Activated naive CD4-positive, alpha-beta T cell treated with anti-CD3 and anti-CD28 coated beads, Interleukin-2, amount 50 U/mL, for 16 hours (primary cell): Measurements from ENCODE around the gene FBLN5.
"Not testable (repeated sequence)": the region's sequence is repeated elsewhere in the genome, so short reads cannot be mapped to it uniquely, and the experiment has no call there.

Experiments
- DNase-seq: peaks from one replicate; pipeline ENCODE4 v3.0.0-alpha.2; 2020

FBLN5 gene

DNA sequence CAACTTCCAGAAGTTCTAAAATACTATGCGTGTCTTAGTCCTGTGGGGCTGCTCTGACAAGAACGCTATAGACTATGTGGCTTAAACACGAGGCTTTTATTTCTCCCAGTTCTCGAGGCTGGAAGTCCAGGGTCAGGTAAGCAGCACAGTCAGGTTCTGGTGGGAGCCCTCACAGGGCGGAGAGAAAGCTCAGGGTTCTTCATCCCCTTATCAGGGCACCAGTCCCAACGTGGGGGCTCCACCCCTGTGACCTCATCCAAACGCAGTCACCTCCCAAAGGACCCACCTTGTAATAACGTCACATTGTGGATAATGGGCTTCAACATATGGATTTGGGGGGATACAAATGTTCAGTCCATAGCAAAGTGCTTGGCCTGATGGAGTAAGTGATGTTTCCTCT lies 43.0 kb downstream of the FBLN5 start:
- no peak for DNase-seq

DNA sequence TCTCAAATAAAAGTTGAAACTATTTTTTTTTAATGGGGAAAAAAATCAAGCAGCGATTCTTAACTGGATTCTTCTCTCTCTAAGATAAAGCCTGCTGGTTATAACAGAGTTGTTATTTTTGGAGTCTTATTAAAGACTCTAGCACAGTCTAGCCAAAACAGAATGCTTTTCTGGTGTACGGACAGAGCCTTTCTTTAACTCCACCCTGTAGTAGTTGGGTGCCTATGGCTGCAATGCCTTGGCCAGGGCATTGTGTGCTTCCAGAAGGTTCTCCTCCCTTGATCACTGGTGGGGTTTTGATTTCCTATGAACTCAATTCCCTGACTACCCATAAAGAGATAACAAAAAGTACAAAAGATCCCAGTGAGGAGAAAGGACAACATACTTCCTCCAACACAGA lies 44.4 kb downstream of the FBLN5 start:
- DNase-seq, result no peak

DNA sequence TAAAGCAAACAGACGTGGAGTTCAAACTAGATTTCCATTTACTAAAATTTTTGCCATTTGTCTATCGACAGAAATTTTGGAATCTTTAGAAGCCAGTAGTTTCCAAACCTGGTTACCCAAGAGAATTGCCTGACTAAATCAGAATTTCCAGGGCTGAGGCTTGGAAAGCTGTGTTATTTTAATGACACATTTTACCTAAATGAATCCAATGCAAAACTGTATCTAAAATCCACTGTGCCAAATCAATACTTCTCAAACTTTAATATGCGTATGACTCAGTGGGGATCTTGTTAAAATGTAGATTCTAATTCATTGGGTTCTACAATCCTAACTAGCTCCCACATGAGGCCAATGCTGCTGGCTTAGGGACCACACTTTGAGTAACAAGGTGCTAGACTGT lies 45.2 kb downstream of the FBLN5 start:
- DNase-seq, result no peak

DNA sequence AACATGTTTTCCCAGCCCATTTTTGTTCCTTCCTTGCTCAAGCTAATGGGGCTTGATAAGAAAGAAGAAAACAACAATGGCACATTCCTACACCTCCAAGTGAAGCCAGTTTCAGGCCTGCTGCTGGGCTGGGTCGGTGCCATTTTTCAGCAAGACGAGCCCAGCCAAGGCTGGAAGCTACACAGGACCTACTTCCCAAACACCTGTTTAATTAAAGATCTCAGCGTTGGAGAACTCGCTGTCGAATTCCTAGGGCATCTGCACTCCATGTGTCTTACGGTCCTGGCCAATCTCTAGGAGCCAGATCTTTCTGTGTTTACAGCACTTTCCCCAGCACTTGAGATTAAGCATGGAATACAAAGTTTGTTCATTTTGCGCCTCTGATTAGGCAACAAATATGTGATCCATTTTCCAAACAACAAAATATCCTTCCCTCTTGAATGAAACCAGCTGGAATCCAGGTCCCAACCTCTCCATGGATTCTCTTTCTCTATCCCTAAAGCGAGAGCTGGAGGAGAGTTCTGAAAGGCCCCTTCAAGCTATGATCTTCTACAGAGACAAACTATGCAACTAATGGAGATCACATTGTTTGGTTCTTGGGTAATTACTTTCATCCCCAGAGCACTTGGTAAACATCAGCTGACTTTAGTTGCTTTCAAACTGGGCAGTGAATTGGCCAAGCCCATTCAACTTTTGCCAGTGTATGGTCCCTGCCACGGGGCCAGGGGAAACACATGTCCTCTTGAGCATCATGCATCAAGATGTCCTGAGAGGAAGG lies 45.9 kb downstream of the FBLN5 start:
- no peak for DNase-seq

DNA sequence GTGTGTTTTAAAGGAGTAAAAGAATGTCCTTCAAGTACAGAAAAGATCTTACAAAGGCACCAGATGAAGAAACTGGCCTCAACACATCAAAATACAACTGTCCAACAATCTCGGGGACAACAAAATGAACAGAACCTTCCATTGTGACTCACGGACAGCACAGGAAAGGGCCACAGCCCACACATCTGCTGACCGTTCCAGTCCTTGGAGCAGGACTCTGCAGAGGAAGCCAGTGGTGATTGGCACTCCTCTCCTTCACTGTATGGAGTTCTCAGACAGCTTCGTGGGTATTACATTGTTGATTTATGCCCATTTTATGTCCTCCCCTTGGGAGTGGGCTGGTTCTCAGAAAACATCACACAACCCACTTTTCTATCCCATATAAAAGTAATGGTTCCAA lies 47.7 kb downstream of the FBLN5 start:
- DNase-seq, result no peak

DNA sequence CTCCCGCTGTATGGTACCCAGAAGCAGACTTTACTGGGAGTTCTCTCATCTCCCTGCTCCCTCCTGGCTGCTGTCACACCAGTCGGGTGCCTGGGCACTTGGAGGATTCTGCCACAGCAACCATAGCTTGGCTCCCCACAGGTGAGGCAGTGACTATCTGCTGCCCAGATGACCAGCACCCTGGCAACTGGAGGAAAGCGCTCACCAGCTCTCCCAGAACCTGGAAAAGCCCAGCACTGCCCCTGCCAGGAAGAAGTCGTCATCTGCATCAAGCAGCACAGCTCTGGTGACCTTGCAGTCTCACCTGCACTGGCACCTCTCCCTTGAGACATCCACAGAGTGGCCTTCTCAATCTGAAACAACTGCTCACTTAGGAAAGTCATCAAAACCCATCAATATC lies 48.3 kb downstream of the FBLN5 start:
- no peak for DNase-seq

DNA sequence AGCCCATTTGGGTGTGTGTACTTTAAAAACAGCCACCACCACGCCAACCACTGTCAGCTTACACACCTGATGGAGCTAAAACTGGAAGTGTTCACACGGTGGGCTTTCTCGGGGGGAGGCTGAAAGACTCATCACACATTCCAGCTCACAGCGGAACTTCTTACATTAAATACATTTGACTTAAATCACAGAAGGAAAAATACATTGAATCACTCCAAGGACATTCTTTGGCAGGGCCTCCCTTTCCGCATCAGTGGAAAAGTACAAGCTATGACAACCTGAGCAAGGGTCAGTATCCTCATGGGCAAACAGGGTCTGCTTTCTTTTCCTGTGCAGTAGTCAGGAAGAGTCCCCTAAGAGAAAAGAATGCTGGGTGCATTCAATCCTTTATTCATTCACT lies 49.1 kb downstream of the FBLN5 start:
- DNase-seq, result no peak

DNA sequence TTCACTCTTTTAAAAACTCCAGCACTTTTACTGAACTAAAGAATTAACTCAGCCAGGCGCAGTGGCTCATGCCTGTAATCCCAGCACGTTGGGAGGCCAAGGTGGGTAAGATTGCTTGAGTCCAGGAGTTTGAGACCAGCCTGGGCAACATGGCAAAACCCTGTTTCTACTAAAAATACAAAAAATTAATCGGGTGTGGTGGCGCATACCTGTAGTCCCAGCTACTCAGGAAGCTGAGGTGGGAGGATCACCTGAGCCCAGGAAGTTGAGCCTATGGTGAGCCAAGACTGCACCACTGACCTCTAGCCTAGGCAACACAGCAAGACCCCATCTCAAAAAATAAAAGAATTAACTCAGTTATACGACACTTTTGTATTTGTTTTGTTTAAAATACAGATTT lies 49.8 kb downstream of the FBLN5 start:
- not testable (repeated sequence) for DNase-seq

DNA sequence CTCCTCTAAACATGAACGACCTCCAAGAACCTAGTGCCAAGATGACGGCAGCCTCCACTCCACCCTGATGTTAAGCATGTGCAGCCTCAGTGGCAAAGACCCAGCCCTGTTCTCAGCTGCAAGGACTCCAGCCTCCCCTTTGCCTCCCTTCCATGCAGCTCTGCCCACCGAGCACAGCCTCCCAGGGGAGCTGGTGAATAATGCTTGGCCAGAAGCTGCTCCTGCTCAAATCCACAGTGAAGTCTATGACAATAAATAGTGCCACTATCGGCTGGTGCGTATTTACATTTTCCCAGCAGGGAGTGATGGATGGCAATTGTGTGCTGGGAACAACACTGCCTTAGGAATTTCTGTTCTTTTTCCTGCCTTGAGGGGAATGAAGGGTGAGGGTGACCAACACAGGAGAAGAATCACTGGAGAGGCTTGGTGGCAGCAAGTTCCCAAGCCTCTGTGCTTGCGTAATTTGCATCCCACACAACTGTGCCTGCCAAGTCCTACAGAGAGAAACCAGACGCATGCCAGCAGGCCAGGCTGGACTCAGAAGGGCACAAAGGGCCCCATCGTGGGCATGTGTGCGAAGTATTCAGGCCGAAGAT lies 50.3 kb downstream of the FBLN5 start:
- DNase-seq, result no peak

DNA sequence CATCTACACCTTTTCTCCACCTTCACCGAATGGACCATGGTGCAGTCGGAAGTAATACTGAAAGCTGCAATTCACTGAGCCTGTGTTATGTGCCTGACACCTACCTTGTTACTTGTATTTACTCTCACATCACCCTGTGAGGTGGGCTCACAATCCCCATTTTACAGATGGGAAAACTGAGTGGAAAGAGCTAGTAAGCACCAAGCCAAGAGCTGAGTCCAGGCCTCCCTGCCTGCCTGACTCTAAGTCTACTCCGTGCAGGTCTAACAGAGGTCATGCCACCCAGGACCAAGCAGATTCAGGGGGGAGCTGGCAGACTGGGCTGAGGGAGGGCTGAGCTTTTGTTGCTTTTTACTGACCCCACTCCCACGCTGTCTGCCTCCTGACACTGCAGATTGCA lies 51.1 kb downstream of the FBLN5 start:
- DNase-seq, result no peak

DNA sequence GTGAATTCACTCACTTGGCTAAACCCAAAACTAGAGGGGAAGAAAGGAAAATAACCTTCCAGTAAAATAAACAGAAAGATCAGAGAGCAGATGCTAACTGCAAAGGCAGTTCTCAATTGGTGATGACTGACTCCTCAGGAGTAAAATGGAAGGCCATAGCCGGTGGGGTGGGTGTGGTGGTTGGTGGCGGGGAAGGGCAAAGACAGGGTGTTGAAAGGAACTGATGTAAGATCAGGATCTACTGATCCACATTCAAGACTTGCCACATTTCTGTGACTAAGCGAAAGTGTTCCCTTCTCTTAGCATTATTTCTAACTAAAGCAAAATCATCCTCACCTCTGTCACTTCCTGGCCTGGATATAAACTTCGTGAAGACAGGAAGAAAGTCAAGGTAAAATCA lies 53.8 kb downstream of the FBLN5 start:
- DNase-seq, result peak; percentile 38

DNA sequence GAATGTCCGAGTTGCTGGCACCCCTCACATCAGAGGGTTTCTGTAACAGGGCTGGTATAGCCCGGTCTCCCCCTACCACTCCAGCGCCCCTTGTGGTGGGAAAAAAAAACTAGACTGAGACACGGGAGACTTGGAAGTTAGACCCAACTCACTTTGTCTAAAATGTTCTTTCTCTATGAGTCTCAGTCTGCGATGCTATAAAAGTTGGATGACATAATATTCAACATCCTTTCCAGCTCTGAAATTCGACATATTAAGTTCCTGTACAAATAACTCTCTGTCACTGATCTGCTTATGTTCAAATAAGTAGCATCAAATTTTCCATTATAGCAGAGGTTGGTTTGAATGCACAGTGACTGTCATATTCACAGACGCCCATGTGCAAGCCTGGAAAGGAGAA lies 54.5 kb downstream of the FBLN5 start:
- peak; percentile 30 for DNase-seq

DNA sequence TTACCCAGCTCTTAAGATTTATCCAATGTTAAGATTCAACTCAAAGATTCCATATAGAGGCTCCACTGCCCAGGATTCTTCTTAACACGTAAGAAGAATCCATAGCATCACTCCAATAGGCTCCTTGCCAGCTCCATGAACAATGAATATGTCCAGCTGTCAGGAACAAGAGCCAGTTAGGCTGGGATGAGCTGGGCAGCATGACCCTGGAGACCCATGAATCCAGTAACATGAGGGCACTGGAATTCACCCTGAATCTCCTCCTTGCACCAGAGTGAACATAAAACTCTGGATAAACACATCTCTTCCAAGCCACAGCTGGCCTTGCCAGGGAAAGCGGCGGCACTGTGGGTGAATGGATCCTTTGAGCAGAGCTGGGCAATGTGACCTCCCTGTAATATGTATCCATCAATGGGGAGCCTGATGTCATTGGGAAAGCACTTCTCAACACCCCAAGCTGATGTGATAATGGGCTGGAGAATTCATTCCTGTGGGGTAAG lies 55.7 kb downstream of the FBLN5 start:
- no peak for DNase-seq

DNA sequence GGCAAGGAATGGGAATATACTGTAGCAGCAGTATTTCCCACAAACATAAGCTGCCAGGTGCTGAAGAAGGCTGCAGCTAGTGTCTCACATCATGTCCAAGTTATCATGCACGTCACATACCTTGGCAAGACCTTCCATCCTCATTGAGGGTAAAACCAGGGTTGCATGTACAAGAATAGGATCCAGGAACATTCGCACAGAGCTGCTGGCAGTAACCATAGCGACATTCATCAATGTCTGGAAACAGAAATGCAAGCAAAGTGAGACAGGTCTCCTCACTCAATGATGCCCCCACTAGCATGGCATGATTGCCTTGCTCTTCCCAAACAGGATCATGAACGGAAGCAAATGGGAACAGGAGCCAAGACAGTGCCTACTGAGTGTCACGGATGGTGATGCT lies 56.4 kb downstream of the FBLN5 start:
- no peak for DNase-seq

DNA sequence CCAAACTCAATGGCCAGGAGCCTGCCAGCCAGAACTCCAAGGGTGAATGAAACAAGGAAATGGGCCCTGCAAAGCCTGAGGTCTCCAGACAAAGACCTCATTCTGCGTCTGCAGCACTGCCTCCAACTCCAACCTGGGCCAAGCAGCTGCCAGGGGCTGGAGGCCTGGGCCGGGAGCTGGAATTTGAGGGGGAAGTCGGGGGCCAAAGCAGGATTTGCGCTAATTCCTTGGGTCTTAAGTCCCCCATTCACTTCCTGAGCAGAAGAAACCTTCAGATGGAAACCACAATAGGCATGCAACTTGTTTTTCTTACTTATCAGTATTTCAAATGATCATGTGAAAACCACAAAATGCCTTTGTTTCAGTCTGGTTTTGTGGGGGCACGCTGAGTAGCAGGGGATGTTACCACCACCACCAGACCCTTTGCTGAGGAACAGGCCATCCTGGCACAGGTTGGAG lies 57.2 kb downstream of the FBLN5 start:
- no peak for DNase-seq

DNA sequence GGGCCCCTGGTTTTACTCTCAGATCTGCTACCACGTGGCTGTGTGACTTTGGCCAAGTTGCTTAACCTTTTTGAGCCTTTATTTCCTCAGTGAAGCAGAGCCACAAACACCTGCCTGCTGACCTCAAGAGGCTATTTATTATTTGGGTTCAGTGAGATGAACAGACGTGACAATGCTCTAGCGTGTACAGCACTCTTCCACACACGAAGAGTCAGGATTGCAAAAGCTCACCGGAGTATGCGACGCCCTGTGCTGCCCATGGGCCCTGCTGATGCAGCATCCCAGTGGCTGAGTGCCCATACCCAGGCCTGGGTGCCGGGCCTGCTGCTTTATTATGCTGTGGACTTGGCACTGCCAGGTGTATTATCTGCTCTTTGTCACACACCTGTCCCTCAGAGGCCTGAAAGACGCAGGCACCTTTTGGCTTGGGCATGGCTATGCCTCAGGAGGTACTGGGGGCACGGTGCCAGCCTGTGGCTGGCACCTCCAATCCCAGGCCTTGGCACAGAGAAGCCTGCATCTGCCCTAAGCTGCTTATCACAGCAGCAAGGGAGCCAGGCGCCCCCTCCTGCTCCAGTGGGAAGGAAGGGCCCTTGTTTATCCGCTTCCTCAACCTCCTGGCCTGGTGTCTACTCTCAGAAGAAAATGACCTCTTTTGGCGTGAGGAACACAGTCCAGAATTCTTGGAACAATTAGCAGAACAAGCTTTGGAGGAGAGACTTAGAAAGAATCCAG lies 57.9 kb downstream of the FBLN5 start:
- no peak for DNase-seq

DNA sequence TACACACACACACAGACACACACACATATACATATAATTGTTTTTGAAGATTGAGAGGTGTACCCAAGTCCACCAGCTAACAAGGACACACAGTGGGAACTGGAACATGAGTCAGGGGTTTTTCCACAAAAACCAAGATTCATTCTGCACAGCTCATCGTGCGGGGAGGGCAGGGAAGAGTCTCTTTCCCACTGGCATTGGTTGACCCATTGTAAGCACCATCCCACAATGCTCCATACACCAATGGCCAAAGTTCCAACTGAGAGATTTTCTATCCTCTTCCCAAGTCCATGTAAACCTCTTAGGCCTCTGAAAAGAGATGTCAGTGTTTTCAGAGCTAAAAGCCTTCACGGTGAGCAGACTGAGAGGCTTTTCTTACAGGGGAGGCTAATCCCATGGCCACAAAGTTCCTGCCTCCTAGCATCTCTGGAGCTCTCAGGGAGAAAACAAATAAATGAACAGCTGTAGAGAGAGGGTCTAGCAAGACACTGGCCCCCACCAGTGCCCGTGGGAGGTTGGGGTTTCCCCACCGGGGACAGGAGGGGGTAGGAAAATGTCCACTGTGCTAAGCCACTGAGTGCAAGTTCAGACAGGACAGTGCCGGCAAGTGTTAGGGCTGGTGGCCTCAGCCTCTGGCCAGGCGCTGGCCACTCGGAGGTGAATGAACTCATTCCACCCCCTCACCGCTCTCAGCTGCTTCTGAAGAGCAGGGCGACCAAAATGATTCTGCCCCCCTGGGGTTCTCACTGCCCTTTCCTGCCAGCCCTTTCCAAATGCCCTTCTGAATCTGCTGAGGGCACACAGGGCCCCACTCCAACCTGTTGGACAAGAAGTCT lies 58.6 kb downstream of the FBLN5 start:
- DNase-seq, result no peak

DNA sequence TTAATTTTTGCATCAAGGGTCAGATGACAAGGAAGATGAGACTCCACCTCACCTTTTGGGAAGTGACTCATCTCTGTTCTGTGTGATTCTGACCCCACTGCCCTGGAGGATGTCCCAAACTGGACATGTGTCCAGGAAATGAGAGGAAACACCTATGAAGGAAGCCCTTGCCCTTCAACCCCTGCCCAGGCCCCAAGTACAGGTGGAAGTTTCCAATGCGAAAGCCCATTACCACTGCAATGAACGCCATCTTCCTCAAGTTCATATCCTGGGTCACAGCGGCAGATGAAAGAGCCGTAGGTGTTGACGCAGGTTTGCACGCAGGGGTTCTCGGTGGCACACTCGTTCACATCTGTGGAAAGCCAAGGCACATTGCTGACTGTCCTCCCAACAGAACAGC lies 60.5 kb downstream of the FBLN5 start:
- DNase-seq, result no peak

DNA sequence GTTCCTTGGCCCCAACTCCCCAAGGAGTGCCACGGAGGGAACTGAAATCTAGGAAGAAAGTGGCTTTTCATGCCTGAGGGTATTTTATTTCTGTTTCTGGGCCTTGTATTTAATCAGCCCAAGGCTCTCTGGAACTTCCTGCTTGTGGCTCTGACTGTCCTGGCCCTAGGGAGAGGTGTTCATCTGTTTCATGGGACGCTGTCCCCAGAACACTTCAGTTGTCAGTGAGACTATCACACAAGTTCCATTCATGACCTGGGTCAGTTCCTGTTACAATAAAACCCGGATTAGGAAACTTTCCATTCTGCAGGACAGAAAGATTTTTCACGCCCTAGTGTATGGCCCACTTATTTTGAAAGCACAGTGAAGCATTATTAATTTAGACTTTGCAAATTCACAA lies 61.7 kb downstream of the FBLN5 start:
- DNase-seq, result no peak

DNA sequence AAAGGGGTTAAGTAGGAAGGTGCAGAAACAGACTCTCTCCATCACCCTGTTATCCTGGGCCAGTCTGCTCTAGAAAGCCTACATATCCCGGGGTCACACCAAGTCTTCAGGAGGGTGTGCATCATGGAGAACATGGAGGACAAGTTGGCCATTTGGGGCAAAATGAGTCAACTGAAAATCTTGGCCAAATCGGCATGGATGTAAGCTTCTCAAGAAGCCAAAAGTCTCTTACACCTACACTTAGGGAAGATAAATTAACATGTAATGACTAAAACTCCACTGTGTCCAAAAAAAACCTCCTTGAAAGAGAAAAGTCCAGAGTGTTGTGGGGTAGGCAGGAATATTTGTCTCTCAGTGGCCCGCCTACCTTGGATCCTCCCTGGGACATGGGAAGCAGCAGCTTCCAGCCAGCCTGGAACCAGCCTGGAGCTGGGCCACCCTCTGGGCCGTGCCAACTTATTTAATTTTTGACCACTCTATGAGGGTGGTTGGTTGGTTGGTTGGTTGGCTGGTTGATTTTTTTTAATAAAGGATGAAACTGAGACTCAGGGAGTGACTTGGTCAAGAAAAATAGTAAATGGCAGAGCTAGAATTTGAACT lies 62.3 kb downstream of the FBLN5 start:
- no peak for DNase-seq

DNA sequence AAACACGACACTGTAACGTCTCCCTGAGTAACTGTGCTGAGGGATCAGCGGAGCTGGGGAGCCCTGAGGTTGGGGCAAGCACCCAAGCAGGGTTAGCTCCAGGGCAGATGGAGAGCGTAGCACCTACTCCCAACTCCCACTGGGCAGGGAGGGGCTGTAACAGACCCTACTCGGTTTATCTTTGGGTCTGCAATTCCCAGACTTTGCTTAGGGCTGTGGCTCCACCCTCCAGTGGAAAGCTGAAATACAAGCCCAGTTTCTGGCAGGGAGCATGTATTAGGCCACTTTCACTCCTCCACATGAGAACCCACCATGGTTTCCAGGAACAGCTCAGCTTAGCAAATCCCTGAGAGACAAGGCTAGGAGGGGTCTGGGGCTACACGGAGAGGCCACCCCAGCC lies 62.8 kb downstream of the FBLN5 start:
- no peak for DNase-seq

DNA sequence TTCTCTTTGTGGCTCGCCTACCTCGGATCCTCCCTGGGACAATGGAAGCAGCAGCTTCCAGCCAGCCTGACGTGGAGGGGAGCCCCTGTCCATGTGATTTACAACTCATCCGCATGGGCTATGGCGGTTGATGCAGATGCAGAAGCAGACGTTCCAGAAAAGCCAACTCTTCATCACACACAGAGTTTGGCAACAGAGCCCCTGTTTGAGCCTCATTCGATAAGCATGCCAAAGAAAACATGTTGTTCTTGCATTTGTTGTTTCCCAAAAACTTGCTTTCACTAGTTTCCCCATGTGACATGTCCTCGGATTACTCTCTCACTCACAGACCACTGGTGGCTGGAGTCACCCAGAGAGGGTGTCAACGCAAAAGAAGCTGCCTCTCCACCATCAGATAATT lies 63.7 kb downstream of the FBLN5 start:
- DNase-seq, result no peak

DNA sequence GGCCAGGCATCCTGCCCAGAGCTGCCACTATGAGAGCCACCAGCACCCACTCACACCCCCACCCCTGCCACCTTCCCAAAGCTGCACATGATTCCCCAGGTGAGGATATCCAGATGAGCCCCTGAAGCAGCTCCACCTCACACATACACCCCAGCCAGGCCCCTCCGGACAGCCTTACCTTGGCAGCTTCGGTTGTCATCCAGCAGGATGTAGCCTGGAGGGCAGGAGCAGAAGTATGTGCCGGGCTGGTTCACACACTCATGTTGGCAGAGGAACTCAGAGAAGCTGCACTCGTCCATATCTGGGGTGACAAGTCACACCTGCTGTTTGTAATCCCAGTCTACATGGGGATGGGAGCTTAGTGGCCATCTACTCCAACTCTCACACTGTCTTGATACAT lies 64.7 kb downstream of the FBLN5 start:
- no peak for DNase-seq
